ENCODE results near the gene KMT2D. TPM values are rescaled to one million over a fixed set of nuclear protein-coding genes. Genes with fewer than 3 reads are reported as not detected.

The KMT2D gene
- total RNA-seq, 1 donor from 2014 or later = 86.9 TPM

Other genes starting within 250 kb of the KMT2D start
- 36.2 and 40.5 TPM in 2 replicates for gene CACNB3, start 242.3 kb downstream of the KMT2D start, total RNA-seq
- gene DDX23, start 208.6 kb downstream of the KMT2D start, total RNA-seq = 66.7 and 77.1 TPM in 2 replicates
- gene RND1, start 194.9 kb downstream of the KMT2D start, total RNA-seq = 2.2 and 2.4 TPM in 2 replicates
- gene FKBP11, start 135.3 kb downstream of the KMT2D start, total RNA-seq = 47.4 and 51.2 TPM in 2 replicates
- 209 and 229 TPM in 2 replicates for gene ARF3, start 103.3 kb downstream of the KMT2D start, total RNA-seq
- 0.79 and 1.1 TPM in 2 replicates for gene WNT10B, start 89.1 kb downstream of the KMT2D start, total RNA-seq
- gene WNT1, start 82.5 kb downstream of the KMT2D start, total RNA-seq = not detected in 2 replicates
- 0.50 and 0.55 TPM in 2 replicates for gene DDN, start 61.4 kb downstream of the KMT2D start, total RNA-seq
- 47.1 and 49.6 TPM in 2 replicates for gene PRKAG1, start 42.0 kb downstream of the KMT2D start, total RNA-seq
- 1.3 and 1.9 TPM in 2 replicates for gene RHEBL1, start 9.2 kb upstream of the KMT2D start, total RNA-seq
- gene DHH, start 34.0 kb upstream of the KMT2D start, total RNA-seq = 0.05 and 0.16 TPM in 2 replicates
- gene LMBR1L, start 50.1 kb upstream of the KMT2D start, total RNA-seq = 58.7 and 61.0 TPM in 2 replicates
- gene TUBA1B, start 70.6 kb upstream of the KMT2D start, total RNA-seq = 811 and 939 TPM in 2 replicates
- 772 and 932 TPM in 2 replicates for gene TUBA1A, start 128.3 kb upstream of the KMT2D start, total RNA-seq
- 345 and 408 TPM in 2 replicates for gene TUBA1C, start 204.3 kb upstream of the KMT2D start, total RNA-seq
- gene PRPH, start 234.4 kb upstream of the KMT2D start, total RNA-seq = not detected in 2 replicates

All from astrocyte (in vitro differentiated cells and primary cell).